Bronchial epithelial cell (primary cell): ENCODE results near the gene ADAMTS15. TPM values are rescaled to one million over a fixed set of nuclear protein-coding genes. Genes with fewer than 3 reads are reported as not detected.

Experiments
- DNase-seq: peaks from one replicate; pipeline ENCODE4 v3.0.0-alpha.2; 2010; ENCODE audit warnings: low read depth
- FAIRE-seq: peaks from 2 replicates; lab custom pipeline; 2011; peaks lifted over from hg19 to GRCh38; lab: Jason Lieb, UNC
- H3K27me3 ChIP-seq: 2 replicates; pipeline ENCODE4 v1.5.1; 2011; ENCODE audit warnings: low read length; ENCODE audit not compliant: control insufficient read depth, insufficient read depth
- H3K36me3 ChIP-seq: 2 replicates; pipeline ENCODE4 v1.5.1; 2011; ENCODE audit warnings: low read length; ENCODE audit not compliant: control insufficient read depth, insufficient read depth
- H3K4me3 ChIP-seq: 2 replicates; pipeline ENCODE4 v1.5.1; 2011; ENCODE audit warnings: mild to moderate bottlenecking, low read depth, low read length, control low read depth
- total RNA-seq: library from RNA; depleted of rRNA; stranded (reverse); fragments of >200 nt; gene quantifications from 2 replicates; pipeline ENCODE4 v1.2.1, GENCODE V29; 2014
- TF ChIP-seq, protein P1 (sequence below): IDR thresholded peaks from 2 replicates; pipeline ENCODE4 v1.5.1; 2011; ENCODE audit warnings: mild to moderate bottlenecking, moderate library complexity, low read length, control low read depth, inconsistent platforms; ENCODE audit not compliant: insufficient read depth, severe bottlenecking

ADAMTS15 gene
- total RNA-seq, 1 donor from 2014 or later = 0.26 TPM

DNA sequence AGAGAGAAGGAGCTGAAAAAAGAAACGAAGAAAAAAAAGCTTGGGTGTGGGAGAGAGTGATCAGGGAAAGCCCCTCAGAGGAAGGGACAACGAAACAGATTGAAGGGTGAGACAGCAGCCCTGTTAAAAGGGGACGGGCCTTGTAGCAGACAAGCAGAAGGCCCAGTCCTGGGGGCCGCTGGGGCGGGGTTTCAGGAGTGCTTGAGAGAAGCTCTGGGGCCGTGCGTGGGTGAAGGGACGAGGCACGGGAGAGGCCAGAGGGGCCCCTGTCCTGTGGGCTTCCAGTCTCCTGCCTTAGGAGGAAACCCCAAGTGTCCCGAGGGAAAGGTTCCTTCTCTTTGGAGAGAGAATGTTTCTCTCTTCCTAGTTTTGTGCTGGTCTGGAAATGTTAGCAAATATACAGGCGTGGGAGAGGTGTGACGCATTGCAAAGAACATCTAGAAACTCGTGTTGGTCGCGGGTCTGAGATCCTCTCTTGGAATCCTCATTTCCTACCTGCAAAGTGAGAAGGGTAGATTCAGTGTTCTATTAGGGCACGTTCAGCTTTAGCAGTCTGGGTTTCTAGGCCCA lies 28.6 kb downstream of the ADAMTS15 start:
- TF ChIP-seq, protein P1, sequence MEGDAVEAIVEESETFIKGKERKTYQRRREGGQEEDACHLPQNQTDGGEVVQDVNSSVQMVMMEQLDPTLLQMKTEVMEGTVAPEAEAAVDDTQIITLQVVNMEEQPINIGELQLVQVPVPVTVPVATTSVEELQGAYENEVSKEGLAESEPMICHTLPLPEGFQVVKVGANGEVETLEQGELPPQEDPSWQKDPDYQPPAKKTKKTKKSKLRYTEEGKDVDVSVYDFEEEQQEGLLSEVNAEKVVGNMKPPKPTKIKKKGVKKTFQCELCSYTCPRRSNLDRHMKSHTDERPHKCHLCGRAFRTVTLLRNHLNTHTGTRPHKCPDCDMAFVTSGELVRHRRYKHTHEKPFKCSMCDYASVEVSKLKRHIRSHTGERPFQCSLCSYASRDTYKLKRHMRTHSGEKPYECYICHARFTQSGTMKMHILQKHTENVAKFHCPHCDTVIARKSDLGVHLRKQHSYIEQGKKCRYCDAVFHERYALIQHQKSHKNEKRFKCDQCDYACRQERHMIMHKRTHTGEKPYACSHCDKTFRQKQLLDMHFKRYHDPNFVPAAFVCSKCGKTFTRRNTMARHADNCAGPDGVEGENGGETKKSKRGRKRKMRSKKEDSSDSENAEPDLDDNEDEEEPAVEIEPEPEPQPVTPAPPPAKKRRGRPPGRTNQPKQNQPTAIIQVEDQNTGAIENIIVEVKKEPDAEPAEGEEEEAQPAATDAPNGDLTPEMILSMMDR = no peak
- Histone ChIP-seq H3K4me3 (no peak overlapping the region), H3K27me3 (no peaks in the 10 kb centered on the region), H3K36me3 (no peaks in the 10 kb centered on the region)
- no peak for DNase-seq
- peak; percentile 85 for FAIRE-seq

DNA sequence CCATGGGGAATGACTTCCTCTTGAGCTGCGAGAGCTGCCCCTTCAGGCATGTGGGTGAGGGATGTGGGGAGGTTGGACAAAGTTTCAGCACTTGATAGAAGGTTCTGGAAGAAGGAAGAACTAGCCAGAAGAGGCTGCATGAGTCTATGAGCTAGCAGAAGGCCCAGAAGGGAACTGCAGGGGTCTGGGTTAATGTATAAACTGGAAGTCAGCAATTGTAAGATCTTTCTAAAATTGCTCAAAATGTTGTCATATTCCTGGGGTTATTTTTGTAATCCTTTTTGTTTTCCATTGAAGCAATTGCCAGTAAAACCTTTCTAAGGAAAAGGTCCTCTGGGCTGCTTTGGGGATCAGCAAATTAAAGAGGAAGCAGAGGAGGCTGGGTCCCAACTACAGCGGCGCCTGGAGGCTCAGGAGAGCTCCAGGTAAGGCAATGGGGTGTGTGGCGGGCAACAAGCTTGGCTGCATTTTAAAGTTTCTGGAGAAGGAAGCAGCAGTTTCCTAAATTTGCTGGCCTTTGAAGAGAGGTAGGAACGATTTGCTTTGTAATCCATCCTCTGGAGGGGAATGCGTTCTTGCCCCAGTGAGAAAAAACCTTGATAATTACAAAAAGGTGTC lies 29.2 kb downstream of the ADAMTS15 start:
- H3K4me3 ChIP-seq = no peak overlapping the region
- DNase-seq = no peak
- H3K36me3 ChIP-seq = no peaks in the 10 kb centered on the region
- TF ChIP-seq, protein P1 = no peak
- no peak for FAIRE-seq
- H3K27me3 ChIP-seq = no peaks in the 10 kb centered on the region

DNA sequence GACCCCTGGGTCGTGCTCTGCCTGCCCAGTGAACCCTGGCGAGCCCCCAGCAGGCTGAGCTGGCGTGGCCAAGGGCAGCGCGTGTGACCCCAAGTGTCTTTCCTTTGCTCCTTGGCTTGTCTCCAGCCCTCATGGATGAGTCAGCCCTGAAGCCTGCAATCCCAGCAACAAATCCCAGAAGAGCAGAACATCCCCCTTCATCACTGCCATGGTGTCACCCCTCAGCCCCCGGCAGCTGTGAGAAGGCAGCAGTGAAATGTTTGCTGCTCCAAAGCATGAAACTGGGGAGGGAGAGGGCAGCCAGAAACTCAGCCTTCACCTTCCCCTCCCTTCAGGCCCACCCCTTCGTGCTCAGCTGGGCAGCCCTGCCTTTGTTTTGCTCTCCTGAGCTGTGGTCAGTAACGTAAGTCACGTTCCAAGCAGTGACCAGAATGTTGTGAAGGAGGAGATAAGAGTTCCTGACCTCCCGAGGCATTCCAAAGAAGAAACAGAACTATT lies 29.8 kb downstream of the ADAMTS15 start:
- no peak overlapping the region for H3K4me3 ChIP-seq

DNA sequence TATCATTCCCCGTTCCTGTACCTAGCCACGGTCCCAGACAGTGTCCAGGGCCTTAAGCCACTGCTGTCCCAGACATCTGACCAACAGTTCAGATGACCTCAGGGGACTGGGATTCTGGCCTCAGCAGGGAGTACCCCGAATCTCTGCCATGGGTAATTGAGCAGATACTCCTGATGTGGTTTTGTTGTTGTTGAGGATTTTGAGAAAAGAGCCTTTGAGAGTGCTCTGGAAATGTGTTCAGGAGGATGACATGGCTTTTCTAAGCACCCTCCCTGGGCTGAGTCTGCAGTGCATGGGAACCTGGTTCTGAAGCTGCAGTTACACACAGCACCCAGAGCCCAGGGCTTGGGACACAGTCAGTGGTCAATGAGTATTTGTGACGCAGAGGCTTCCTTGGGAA lies 30.4 kb downstream of the ADAMTS15 start:
- Histone ChIP-seq H3K27me3 (no peaks in the 10 kb centered on the region), H3K4me3 (no peak overlapping the region), H3K36me3 (no peaks in the 10 kb centered on the region)
- TF ChIP-seq, protein P1 = no peak
- FAIRE-seq = no peak
- DNase-seq = no peak

More for the DNA sequence above, 29.8 kb downstream of the ADAMTS15 start:
- FAIRE-seq (no peak), DNase-seq (peak; percentile 60)
- Histone ChIP-seq H3K27me3 (no peaks in the 10 kb centered on the region), H3K36me3 (no peaks in the 10 kb centered on the region)
- TF ChIP-seq, protein P1 = no peak

DNA sequence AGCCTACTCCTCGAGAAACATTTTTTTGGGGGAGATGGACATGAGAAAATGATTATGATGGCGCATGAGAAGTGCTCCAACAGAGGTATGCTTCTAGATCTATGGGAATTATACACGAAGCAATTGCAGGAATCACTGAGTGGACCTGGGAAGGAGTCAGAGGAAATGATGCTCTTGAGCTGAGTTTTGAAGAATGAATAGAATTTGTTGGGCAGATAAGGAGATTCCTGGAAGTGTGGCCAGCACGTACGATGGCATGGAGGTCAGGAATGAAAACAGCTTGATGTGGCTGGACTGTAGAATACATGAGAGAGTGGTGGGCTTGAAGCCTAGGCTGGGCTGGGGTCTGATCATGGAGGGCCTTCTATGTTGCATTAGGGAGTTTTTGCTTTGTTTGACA lies 31.7 kb downstream of the ADAMTS15 start:
- Histone ChIP-seq H3K4me3 (no peak overlapping the region), H3K36me3 (no peaks in the 10 kb centered on the region), H3K27me3 (no peaks in the 10 kb centered on the region)
- no peak for DNase-seq
- TF ChIP-seq, protein P1 = no peak
- no peak for FAIRE-seq
